Tongue (tissue), 2 donors: ENCODE data around the gene SS18L1. TPM values are rescaled to one million over a fixed set of nuclear protein-coding genes. Genes with fewer than 3 reads are reported as not detected.

Experiments
- DNase-seq: peaks from one replicate; pipeline ENCODE4 v3.0.0-alpha.2; 2015
- total RNA-seq: library from RNA; depleted of rRNA; stranded (reverse); fragments of >200 nt; gene quantifications from one replicate; pipeline ENCODE4 v1.2.3, GENCODE V29; 2014

SS18L1 gene
- total RNA-seq, 1 donor from 2014 or later: 18.9 TPM

DNA sequence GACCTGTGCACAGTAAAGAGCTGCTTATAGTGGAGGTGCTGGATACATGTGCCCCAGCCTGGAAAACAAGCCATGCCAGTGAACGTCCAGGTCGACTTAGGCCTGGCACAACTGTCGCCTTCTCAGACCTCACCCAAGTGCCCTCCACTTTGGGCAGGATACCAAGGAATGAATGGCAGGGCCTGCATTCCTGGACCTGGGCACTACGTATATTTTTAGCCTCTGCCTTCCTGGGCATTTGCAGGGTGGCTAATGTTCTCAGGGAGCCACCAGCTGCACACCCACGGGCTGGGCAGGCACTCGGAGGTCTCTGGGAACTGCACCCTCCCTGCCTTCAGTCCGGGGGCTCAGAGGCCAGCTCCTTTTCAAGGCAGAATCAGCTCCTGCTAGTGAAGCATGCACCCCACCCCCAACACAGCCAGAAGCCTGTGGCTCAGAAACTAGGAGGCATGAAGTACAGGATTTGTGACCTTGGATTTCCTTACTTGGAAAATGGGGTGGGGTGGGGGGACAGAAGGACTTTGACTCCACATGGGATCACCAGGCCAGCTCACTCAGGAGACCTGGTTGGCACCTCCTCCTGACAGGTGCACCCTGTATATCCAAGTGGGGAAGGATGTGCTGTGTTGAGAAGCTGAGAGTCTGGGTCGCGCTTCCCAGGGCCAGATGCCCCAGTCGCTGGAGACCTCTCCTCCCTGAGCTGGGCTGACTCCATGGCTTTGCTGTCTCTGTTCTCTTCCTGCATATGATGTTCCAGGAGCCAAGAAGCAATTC is 23.8 kb upstream of the SS18L1 start:
- peak; percentile 62 for DNase-seq

DNA sequence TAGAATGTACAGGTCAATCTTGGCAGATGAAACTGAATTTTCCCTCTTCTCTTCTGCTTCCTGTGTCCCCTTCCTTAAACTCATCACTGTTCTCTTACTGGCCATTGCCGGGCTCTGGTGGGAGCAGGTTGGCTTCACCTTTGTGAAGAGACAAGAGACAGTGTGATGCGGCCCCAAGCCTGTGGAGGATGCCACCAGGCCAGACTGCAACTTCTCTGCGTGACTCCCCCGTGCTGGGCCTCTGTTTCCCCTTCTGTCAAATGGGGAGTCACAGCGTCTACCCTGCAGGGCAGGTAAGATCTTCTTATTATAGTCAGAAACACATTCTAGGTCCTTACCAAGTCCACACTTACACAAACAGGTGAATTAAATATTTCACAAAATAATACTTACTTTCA is 23.2 kb upstream of the SS18L1 start:
- no peak for DNase-seq

DNA sequence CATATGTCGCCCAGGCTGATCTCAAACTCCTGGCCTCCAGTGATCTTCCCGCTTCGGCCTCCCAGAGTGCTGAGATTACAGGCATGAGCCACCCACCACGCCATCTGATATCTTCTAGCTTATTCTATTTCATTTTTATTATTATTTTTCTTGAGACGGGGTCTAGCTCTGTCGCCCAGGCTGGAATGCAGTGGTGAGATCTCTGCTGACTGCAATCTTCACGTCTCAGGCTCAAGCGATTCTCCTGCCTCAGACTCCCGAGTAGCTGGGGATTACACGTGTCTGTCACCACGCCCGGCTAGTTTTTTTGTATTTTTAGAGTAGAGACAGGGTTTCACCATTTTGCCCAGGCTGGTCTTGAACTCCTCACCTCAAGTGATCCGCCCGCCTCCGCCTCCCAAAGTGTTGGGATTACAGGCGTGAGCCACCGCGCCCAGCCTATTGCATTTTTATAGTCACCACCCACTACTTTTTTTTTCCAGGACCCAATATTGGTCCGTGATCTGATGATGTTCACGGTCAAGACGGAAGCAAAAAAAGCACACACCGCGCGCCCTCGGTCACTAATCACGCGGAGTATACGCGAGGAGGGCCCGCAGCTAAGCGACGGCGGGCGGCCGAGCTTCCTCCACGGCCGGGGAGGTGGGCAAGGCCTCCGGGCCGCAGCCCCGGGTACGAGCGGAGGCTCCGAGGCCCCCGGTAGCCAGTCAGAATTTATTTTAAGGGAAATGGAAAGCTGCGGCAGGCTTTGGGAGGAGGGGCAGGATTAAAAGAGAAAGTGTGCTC is 22.4 kb upstream of the SS18L1 start:
- DNase-seq: no peak

DNA sequence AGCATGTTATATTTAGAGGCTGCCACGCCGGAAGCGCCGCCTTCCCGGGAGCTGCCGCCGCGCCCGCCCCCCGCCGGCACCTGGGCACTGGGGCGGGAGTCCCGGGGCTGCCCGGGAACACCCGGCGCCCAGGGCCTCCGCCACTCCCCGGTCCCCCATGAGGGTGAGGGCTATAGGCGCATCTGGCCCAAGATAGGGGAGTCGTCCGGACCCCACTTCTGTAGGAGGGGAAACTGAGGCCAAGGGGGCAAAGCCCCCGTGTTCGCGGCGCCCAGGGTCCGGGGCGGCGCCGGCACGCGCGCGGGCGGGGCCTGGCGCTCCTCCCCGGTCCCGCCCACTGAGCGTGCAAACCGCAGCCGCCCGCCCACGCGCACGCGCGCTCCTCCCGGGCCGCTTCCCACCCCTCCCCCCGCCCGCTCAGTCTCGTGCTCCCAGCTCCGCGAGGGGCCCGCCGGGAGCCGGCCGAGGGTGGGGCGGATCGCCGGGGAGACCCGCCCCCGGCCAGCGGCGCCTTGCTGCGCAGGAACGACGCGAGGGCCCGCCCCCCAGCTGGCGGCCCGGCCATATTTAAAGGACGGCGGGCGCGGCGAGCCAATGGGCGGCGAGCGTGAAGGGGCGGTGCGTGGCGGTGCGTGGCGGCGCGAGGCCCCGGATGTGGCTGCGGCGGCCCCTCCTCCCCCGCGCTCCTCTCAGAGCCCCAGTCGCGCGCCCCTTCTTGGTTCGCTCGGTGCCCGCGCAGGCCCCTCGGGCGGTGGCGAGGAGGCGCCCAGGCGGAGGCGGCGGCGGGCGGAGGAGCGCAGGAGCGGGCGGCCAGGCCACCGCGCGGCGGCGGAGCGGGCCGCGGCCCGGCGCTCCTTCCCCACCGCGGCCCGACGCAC is 21.6 kb upstream of the SS18L1 start, which contains the start of gene LSM14B:
Gene LSM14B, plus strand, starts transcription at position 700 of the 878 bp plus-strand sequence. CDS start 192 bp downstream, outside the sequence.
- DNase-seq: peak; percentile 99

DNA sequence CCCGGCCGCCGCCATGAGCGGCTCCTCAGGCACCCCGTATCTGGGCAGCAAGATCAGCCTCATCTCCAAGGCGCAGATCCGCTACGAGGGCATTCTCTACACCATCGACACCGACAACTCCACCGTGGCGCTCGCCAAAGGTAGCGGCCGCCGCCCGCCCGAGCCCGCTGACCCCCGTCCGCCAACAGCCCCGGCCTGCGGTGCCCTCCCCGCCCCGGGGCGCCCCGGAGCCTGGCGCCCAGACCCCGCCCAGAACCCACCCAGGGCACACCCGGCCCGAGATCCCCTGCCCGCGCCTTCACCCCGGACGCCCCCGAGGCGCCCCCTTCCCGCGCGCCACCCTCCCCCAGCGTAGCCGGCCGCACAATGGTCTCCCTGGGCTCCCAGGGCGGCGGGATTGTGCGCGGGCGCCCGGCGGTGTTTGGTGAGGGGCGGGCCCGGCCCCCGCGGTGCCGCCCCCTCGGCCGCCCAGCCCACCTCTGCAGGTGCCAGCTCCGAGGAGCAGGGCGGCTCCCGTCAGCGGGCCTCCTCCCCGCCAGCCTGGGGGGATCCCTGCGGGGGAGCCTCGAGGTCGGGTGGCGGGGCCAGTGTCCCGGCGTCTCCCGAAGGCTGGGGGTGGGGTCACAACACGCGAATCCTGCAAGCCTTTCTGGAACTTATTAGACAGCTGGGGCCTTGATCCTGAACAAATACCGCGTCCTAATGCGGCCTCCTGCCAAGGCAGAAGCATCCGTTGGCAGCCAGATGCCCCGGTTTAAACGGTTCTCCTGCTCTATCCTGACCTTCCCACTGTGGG is 20.7 kb upstream of the SS18L1 start:
- DNase-seq: peak; percentile 83

DNA sequence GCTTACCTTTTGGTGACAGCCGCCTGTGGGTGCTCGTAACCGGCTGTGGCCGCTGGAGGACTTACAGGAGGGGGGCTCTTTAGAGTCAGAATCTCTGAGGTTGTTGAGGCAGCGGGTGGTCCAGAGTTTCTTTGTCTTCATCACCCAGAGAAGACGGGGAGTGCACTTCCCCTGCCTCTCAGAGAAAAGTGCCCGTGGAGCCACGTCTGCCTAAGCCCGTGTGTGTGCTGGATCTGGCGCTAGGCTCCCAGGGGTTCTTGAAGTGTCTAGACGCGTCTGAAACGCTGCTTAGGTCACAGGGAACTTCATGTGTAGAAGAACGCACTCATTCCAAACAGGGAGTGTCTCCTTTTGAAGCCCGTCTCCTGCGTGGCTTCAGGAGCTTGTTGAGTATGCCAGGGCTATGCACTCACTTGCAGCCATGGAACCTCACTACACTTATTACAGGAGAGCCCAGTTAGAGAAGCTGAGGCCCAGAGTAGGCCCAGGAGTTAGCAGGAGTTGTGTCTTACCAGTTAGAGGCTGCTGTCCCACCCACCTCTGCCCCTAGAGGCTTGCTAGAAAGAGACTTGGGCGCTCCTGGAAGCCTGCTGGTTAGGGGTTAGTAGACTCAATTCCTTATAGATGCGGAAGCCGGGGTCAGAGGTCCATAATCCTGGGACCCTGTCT is 20.0 kb upstream of the SS18L1 start:
- DNase-seq: peak; percentile 33

DNA sequence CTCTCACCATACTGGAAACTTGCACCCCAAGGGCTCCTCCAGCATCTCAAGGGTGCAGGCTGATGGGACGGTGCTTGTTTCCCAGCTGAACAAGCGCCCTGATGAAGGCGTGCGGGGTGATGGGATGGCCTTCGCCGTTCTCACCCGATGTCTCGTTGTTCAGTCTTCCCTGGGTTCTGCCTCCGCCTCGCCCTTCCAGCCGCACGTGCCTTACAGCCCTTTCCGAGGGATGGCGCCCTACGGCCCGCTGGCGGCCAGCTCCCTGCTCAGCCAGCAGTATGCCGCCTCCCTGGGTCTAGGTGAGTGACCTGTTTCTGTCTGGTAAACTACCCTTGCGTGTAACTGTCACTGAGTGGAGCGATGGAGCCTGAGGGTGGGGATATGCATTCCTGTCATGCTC is 17.4 kb upstream of the SS18L1 start:
- no peak for DNase-seq

DNA sequence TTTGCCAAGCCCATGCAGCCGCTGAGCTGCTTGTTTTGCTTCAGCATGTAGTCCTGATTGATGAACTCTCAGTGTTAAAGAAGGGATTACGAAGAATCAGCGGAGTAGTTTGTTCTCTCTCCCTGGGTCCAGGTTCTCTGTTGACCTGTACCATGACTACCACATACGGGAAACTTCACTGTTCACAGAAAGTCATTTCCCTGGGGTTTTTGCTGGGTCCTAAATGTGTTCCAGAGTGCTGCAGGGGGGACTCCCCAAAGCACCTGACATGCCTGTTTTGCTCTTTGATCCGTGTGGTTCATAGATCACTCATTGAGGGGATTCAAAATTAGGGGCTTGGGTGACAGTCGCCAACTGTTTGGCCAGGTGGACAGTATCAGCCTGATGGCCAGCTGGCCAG is 15.8 kb upstream of the SS18L1 start:
- no peak for DNase-seq

DNA sequence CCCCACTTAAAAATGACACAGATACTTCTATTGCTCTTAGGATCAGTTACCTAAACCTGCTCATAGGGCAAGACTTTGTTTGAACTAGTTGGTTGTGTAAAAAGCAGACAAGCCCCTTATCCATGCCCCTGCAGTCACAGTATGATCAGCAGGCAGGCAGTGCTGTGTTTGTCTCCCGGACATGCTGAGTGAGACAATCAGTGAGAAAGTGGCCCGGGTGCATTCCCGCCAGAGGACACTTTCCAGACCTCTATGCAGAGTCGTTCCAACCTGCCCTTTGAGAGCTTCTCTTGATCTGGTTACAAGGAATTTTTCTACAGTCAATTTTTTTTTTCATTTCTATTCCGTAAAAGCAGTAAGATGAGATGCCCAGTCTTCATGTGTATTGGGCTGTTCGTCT is 15.1 kb upstream of the SS18L1 start:
- no peak for DNase-seq

DNA sequence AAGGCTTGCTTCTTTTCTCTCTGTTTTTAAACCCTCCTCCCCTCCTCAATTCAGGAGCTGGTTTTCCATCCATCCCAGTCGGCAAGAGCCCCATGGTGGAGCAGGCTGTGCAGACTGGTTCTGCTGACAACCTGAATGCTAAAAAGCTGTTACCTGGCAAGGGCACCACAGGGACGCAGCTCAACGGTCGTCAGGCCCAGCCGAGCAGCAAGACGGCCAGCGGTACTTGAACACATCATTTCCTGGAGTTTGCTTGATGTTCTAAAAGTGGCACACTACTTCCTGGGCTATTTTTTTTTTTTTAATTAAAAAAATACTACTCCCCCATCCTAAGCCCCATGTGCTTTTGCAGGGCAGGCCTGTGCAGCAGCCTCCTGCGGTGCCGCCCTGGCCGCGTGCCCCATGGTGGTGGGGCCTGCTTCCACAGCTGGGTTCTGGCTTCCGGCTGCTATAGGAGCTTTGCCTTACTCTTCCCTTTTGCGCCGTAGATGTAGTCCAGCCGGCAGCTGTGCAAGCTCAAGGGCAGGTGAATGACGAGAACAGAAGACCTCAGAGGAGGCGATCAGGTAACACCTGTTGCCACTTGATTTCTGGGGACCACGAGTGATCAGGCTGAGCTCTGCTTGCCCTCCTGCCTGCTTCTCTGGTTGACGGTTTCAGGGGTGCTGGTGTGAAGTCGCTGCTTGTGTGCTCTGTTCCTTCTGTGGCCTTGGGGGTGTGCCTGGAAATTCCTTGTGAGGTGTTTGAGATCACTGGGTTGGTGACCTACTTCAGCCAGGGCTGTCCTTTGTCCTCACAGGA is 13.6 kb upstream of the SS18L1 start:
- DNase-seq: no peak

DNA sequence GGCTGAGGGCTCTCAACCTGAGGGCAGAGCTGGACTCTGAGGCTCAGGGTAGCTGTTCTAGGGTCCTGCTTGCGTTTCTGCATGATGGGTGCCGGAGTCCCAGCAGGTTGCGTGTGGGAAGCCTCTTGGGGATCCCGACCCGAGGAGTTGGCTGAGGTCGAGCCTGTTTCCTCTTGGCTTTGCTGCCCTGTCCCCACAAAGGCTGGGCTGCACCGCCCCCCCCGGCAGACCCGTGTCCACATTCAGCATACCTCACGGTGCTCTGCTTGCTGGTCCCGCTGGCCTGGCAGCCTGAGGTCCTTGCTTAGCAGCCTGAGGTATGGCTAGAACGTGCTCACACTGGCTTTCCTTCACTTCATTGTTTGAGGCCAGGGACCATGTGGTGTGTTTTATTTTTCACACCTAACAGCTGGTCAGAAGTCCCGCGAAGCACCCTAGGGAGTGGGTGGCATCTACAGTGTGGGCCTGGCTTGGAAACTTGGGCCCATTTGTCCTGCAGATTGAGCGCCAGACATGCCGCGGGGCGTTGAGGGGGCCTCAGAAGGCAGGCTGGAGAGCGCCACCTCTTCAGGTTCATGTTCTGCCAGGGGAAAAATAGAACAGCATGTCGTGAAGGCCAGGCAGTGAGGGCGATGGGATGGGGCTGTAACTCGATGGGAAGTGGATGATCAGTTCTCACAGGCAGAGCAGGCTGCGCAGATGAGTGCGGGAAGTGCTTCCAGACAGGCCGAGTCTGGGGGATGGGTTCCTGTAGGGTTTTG is 11.8 kb upstream of the SS18L1 start:
- no peak for DNase-seq

DNA sequence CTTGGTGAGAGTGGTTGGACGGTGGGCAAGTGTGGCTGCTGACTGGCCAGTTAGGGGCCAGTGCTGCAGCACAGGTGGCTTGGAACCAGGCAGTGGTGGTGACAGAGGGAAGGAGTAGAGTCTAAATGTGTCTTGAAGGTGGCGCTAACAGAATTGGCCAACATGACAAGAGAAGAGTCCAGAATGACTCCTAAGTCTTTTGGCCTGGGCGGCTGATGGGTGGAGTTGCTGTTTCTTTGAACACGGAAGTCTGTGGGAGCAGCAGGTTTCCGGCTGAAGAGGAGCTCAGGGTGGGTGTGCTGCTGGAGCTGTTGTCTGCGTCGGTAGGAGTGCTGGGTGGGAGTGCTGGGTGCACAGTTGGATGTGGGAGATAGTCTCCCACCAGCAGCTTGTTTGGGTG is 11.1 kb upstream of the SS18L1 start:
- DNase-seq: no peak

DNA sequence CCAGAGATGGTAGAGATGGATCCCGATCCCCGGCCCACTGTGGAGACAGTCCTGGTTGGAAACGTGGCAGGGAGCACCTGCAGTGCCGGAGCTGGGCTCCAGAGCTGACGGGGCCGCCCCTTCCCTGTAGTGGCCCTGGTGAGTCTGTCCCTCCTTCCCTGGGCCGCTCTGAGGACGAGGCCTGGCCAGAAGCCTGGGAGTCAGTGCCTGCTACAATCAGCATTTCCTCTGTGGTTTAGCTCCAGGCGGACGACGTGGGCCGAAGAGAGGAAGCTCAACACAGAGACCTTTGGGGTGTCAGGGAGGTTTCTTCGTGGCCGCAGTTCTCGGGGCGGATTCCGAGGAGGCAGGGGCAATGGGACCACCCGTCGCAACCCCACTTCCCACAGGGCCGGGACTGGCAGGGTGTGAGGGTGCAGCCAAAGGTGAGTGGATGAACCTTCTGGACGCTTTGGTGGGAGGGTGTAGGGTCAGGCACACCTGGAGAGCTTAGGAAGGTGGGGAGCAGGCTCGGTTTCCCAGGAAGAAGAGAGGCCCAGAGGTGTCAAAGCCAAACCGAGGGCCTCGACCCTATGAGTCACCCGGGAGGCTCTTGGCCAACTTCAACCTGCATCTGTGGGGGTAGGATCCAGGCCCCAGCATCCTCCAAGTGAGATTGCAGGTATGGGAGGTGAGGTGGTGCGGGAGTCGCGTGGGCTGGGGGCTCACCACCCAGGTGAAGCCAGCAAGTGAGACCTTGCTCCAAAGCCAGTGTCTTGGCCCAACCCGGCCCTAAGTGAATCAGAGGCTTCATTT is 10.3 kb upstream of the SS18L1 start:
- no peak for DNase-seq

DNA sequence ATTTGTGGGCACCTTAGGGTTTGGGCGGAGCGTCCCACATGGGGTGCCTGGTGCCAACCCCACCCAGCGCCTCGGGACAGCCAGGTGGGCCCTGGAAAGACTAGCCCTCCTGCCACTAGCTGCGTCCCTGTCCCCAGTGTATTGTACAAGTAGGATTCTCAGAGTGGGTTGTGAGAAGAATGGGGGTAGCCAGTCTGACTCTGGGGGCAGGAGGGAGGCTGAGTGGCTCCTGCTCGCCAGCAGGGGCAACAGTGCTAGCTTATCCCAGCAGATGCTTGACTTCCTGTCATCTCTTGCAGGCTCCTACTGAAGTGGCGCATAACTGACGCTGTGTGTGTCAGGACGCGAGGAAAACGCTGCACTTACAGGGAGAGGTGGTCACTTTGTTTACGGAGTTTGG is 9.7 kb upstream of the SS18L1 start:
- DNase-seq: no peak

DNA sequence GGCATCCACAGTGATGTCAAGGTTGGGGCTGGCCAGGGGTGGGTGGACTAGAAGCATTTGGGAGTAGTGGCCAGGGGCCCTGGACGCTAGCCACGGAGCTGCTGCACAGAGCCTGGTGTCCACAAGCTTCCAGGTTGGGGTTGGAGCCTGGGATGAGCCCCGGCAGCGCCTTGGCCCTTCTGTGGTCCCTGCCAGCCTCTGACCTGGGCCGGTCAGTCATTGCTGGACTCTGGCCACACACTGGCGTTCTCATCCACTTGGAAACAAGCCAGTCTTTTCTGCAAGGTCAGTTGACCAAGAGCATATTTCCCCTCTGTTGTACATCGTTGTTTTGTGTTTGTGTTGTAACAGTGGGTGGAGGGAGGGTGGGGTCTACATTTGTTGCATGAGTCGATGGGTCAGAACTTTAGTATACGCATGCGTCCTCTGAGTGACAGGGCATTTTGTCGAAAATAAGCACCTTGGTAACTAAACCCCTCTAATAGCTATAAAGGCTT is 8.8 kb upstream of the SS18L1 start:
- no peak for DNase-seq

DNA sequence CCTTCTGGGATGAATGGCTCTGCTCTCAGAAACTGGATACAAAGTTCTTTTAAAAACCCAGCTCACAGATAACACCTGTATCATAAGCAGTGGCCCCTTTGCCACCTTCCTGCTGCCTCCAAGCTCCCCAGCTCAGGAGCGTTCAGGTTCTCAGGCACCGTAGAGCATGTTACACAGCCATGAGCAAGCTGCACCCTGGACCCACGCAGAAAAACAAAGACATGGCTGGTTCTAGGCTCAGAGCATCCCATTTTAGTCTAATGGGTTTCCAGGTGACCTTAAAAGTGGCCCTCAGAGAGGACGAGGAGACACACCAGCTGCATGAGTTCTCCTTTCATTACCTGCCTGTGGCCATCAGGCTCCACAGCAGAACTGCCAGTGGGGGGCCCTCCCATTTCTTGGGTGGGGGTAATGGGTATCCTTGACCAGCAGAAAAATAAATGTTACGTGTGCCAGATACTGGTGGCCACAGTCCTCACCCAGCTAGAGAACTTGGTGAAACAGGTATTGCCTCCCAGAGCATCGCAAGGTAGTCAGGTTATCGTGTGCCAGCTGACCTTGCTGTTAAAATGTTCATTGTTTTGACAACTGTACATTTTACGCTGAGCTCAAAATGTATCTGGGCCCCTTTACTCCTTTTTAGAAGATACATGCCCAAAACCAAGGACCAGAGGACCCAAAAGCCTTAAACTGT is 7.8 kb upstream of the SS18L1 start:
- no peak for DNase-seq

DNA sequence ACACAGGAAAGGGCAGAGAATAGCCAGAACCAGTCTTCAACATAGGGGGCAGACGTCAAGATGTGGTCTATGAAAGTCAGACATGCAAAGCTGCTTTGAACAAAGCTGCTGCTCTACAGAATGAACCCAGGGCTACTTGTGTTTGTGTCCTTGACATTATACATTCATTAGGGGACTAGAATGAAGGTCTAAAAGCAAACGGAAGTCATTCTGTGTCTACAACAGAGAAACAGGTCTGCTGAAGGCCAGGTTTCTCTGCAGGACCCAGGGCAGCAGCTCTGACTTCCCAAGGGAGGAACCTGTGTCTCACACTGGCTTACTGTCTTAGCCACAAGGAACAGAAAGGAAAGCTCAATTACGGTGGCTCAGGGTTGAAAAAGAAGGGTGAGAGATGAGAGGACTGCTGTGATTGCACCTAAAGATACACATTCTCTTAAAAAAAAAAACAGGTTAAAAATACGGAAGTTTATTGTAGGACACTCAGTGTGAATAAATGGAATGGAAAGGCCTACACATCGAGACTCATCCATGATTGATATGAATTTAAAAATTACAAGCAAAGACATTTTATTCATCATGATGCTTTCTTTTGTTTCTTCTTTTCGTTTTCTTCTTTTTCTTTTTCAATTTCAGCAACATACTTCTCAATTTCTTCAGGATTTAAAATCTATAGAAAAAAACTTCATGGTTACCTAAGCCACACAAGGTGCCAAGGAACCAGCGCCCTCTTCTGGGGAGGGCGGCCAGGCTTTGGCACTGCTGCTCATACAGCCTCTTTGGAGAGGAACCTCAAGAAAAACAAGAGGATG is 7.1 kb upstream of the SS18L1 start:
- DNase-seq: peak; percentile 79
